Measurements from ENCODE around the gene KRT34. TPM values are rescaled to one million over a fixed set of nuclear protein-coding genes. Genes with fewer than 3 reads are reported as not detected.

Gene KRT34
- total and polyA plus RNA-seq, 9 donors, result not detected

DNA sequence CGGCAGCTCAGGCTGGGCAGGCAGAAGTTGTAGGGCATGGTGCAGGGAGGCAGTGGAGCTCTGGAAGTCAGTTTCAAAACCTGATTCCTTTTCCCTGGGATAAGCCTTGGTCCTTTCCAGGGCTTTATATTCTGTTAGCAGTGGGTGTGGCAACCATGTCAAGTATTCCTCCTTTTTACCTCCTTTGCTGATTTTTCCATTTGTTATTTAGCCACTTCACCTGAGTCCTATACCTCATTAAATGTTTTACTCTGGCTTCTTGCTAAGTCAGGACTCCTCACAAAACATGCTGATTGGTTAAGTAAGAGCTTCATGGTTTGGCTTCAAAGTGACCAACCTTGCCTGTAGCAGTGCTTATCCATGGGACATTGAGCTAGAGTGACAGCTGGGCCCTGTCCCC, 12.4 kb downstream of the KRT34 start, which contains the start of gene KRT33B:
Gene KRT33B, minus strand, starts transcription at position 101 of the 400 bp plus-strand sequence. Its CDS starts 63 bp downstream, at position 38.
- H3K9me3 ChIP-seq, result no peaks in the 10 kb centered on the region
- intact Hi-C loops (cut with DNase I), result no loop called here
- H3K4me1 ChIP-seq (ENCODE audit: insufficient read depth), result no peaks in the 10 kb centered on the region
- H3K27ac ChIP-seq, result no peak within 1 kb of the TSS
- TF ChIP-seq POLR2A (IDR thresholded peaks at IDR 0.05), result no peak
- TF ChIP-seq CTCF (IDR thresholded peaks at IDR 0.05), result no peak
- no peak for TF ChIP-seq EP300 (IDR thresholded peaks at IDR 0.05)
- no peaks in the 10 kb centered on the region for H3K36me3 ChIP-seq
- no peaks in the 10 kb centered on the region for H3K27me3 ChIP-seq
- H3K4me3 ChIP-seq, result no peak within 1 kb of the TSS
- WGBS, 3 donors, result 100% methylated on average over 1 of the region's 1 CpG
- no peak for DNase-seq

- intact Hi-C loops (cut with DNase I), result no loop called here
- DNase-seq, result no peak
- 96 to 99% (median 99%) methylated on average over 2 of the region's 2 CpGs for WGBS, 3 donors
- H3K4me1 ChIP-seq (ENCODE audit: insufficient read depth), result no peaks in the 10 kb centered on the region
- H3K4me3 ChIP-seq, result no peak overlapping the region
- no peak for TF ChIP-seq EP300 (IDR thresholded peaks at IDR 0.05)
- TF ChIP-seq POLR2A (IDR thresholded peaks at IDR 0.05), result no peak
- TF ChIP-seq CTCF (IDR thresholded peaks at IDR 0.05), result no peak
- no peaks in the 10 kb centered on the region for H3K36me3 ChIP-seq
- H3K27ac ChIP-seq, result no peak overlapping the region
- H3K9me3 ChIP-seq, result no peaks in the 10 kb centered on the region
- no peaks in the 10 kb centered on the region for H3K27me3 ChIP-seq
These were observed 13.1 kb downstream of the KRT34 start for GRCh38 chr17:41369023-41369422.

DNA sequence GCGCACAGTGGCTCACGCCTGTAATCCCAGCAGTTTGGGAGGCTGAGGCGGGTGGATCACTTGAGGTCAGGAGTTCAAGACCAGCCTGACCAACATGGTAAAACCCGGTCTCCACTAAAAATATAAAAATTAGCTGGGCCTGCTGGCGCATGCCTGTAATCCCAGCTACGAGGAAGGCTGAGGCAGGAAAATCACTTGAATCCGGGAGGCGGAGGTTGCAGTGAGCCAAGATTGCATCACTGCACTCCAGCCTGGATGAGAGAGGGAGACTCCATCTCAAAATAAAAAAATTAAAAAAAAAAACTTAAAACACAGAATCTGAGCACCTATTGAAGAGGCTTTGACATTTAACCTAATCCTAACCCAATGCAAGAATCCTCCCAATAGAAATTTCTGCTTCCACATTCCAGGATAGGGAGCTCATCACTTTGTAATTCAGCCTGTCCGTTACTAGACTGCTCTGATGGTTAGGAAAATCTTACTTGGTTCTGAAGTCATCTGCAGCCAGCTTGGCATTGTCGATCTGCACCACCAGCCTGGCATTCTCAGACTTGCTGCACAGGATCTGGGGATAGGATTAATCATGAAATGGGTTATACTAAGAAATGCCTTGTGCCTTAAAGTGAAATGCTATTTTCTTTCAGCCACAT, 14.6 kb downstream of the KRT34 start:
- no peak for TF ChIP-seq EP300 (IDR thresholded peaks at IDR 0.05)
- TF ChIP-seq POLR2A (IDR thresholded peaks at IDR 0.05), result no peak
- no peak for TF ChIP-seq CTCF (IDR thresholded peaks at IDR 0.05)
- no peaks in the 10 kb centered on the region for H3K9me3 ChIP-seq
- intact Hi-C loops (cut with DNase I), result no loop called here
- 75 to 86% (median 82%) methylated on average over 10 of the region's 10 CpGs for WGBS, 3 donors
- H3K36me3 ChIP-seq, result no peaks in the 10 kb centered on the region
- no peak overlapping the region for H3K27ac ChIP-seq
- no peak overlapping the region for H3K4me3 ChIP-seq
- H3K4me1 ChIP-seq (ENCODE audit: insufficient read depth), result no peaks in the 10 kb centered on the region
- no peaks in the 10 kb centered on the region for H3K27me3 ChIP-seq
- DNase-seq, result no peak

- intact Hi-C loops (cut with DNase I), result no loop called here
- DNase-seq, result no peak
- no peaks in the 10 kb centered on the region for H3K27me3 ChIP-seq
- H3K4me1 ChIP-seq (ENCODE audit: insufficient read depth), result no peaks in the 10 kb centered on the region
- TF ChIP-seq EP300 (IDR thresholded peaks at IDR 0.05) (no peak), POLR2A (IDR thresholded peaks at IDR 0.05) (no peak), CTCF (IDR thresholded peaks at IDR 0.05) (no peak)
- no peaks in the 10 kb centered on the region for H3K36me3 ChIP-seq
- no peak overlapping the region for H3K4me3 ChIP-seq
- no peaks in the 10 kb centered on the region for H3K9me3 ChIP-seq
- H3K27ac ChIP-seq, result no peak overlapping the region
These were observed 16.0 kb downstream of the KRT34 start for GRCh38 chr17:41366070-41366469.

Data from ovary (tissue), 9 donors.